HG03159 (cell line): ENCODE measurements around the gene CFTR.
"Not testable (repeated sequence)": the region's sequence is repeated elsewhere in the genome, so short reads cannot be mapped to it uniquely, and the experiment has no call there.

Experiments
- ATAC-seq: cut with Tn5 transposase; IDR thresholded peaks from one replicate; pipeline ENCODE4 v1.9.1; 2021; ENCODE audit warnings: mild to moderate bottlenecking, moderate library complexity; ENCODE audit not compliant: unreplicated experiment

The CFTR gene

DNA sequence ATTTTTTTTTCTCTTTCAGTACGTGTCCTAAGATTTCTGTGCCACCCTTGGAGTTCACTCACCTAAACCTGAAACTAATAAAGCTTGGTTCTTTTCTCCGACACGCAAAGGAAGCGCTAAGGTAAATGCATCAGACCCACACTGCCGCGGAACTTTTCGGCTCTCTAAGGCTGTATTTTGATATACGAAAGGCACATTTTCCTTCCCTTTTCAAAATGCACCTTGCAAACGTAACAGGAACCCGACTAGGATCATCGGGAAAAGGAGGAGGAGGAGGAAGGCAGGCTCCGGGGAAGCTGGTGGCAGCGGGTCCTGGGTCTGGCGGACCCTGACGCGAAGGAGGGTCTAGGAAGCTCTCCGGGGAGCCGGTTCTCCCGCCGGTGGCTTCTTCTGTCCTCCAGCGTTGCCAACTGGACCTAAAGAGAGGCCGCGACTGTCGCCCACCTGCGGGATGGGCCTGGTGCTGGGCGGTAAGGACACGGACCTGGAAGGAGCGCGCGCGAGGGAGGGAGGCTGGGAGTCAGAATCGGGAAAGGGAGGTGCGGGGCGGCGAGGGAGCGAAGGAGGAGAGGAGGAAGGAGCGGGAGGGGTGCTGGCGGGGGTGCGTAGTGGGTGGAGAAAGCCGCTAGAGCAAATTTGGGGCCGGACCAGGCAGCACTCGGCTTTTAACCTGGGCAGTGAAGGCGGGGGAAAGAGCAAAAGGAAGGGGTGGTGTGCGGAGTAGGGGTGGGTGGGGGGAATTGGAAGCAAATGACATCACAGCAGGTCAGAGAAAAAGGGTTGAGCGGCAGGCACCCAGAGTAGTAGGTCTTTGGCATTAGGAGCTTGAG lies at the start of gene CFTR:
Gene CFTR, plus strand, starts transcription at position 801 of the 830 bp plus-strand sequence. CDS start 70 bp downstream, outside the sequence.
- no peak for ATAC-seq

DNA sequence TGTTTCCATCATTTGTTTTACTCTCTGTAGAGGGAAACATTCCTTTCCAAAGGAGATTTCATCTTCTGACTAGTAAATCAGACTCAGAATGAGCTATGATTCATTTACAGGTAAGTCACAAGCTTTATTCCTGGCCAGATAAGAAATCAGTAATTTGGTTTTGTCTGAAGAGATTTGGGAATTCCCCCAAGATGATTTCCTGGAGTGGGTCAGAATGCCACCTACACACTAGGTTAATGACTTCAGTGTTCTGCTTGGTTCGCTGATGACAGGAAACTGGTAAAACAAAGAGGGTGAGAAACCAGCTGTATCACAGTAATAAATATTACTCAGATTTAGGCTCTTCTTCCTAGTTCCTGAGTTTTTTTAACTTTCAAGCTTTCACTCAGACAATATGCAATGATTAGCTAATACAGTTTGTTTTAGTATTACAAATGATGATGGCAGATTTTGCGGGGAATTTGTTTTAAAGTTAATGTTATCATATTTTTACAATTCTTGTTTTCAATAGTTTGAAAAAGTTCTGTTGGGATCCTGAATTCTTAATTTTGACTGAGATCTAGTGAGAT lies 44.3 kb upstream of the CFTR start:
- peak; percentile 95 for ATAC-seq

DNA sequence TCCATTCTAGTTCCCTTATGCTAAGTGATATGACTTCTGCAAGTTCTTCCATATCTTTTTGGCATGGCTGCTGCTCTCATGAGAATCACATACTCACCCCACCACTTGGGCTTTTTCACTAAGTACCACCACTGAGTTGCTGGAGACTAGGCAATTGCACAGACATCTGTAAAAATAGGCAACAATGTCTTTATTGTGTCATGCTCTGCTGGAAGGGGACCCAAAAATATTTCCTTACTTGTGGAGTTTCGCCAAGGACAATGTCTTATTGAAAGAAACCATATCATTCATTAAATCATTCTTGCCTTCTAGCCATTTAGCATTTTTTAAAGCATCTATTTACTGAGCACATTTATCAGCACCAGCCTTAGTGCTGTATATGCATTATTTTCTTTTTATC lies 35.2 kb upstream of the CFTR start:
- no peak for ATAC-seq

DNA sequence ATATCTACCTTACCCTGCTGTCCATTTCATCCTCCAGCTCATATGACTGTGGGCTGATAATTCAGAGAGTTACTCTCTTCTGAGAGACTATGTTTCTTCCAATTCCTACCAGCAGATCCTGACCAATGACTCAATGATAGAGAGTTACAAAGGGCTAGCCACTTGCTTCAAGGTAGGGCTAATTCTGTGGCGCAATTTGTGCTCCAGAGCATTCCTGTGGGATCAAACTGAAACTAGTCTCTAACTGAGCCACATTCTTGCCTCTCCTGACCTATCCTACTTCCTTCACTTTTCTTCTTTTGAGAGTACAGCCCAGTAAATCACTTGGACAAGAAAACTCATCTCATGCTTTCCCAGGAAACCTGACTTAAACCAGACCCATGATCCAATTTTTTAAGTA lies 34.6 kb upstream of the CFTR start:
- no peak for ATAC-seq

DNA sequence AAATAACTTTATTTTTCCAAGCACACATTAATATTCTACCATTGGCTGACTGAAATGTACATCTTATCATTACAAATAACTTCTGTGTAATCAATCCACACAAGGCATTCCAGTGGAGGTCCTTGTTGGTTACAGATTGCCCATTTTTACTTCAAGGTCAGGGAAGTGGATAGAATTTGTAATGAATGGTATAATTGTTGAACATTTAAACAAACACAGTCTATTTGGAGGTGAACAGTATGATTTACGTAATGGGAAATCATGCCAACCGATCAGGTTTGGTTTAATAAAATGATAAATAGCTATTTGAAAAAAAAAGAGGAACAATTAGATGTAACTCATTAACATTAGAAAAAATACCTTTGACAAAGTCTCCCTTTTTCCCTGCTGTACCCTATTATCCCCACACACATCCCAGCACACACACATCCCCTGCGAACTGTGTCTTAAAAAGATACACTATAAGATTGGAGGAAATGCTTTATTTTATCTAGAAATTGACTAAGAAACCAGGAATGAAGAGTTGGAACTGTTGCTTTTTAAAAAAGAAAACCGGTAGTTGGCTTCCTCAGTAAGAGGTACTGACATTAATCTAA lies 33.5 kb upstream of the CFTR start:
- ATAC-seq, result no peak

DNA sequence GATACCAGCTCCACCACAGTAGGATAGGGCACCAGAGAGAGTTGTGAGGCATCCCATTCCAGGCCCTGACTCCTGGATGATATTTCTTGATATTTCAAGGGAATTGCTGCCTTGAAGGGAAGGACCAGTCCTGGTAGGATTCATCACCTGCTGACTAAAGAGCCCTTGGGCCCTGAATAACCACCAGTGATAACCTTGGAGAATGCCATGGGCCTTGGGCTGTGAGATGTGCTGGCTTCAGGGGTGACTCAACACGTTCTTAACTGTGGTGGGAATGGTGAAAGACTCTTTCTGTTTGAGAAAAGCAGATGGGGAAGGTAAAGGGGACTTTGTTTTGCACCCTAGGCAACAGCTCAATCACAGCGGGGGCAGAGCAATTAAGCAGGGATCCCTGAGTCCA lies 31.2 kb upstream of the CFTR start:
- ATAC-seq, result no peak

DNA sequence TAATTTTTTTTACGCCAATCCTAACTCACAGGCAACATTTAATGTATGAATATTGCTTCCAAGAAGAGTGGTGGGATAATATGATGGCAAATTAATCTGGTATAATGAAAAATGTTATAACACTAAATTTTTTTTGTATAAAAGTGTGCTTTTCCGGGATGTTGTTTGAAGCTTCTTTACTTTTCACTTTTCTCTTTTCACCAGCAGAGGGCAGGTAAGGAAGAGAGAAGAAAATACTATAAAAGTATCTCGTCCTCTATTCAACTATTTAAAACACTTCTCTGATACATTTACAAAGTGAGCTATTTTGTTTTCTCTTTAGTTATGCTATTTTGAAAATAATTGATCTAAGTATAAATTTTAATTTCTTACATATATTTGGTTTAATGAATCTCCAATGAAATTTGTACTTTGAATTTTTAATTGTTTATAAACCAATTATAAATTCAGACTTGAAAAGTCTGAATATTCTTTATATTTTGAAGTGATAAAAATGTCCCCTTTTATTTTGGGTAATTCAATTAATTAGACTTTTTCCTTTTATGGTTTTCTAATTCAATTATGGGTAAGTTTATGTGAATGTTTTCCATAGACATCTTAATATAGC lies 20.7 kb upstream of the CFTR start:
- ATAC-seq, result peak; percentile 60

DNA sequence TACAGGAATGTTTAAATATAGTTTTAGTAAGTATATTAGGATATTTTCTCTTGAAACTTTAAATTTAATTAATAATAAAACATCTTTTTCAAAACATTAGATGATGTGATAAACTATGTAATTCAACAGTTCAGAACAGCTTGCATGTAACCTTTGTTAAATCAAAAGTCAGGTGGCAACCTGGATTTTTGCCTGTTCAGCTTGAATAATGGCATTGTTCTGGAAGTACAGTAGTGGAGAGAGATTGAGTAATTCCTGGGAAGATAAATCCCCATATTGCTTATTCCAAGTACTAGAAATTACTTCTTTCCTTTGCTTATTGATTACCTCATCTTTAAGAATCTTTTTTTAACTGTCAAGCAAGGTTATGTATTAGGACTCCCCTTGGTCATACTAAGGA lies 20.1 kb upstream of the CFTR start:
- ATAC-seq, result no peak

DNA sequence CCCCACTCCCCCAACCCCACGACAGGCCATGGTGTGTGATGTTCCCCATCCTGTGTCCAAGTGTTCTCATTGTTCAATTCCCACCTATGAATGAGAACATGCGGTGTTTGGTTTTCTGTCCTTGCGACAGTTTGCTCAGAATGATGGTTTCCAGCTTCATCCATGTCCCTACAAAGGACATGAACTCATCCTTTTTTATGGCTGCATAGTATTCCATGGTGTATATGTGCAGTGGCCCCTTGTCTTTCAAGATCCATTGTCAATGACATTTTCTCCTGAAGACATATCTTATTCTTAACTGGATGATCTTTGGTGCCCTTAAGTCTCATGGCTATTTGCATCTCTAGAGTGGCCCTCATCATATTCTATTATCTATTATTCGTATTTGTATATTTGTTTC lies 19.0 kb upstream of the CFTR start:
- ATAC-seq, result not testable (repeated sequence)

DNA sequence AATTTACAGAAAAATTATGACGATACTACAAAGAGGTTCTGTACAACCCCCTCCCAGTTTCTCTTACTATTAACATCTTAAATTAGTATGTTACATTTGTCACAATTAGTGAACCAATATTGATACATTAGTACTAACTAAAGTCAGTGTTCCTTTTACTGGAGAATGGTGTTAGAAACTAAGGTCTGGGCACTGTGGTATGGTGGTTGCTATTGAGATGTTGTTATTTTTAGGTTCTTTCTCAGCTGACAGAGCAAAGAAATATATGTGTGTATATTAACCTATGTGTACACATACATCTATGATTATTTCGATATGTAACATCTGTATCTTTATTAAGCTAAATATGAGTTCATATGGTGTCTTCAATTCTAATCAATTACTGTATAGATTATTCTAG lies 11.7 kb upstream of the CFTR start:
- ATAC-seq, result no peak

DNA sequence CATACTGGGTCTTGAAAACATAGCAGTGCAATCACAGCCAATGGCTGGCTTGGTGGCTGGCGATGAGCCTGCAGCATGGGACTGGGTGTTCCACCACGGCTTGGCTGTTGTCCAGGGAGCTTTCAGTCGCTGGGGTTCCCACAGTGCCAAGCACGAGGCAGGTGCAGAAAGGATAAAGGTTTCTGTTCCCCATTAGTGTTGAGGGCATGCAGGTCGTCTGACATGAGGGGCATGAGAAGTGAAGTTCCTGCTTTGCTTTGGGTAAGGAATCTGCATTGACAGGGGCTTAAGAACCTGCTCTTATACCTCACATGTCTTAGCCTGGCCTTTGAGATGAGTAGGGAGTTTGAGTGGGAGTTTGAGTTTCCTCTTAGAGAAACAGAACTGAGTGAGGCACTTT lies 9.0 kb upstream of the CFTR start:
- ATAC-seq, result no peak

DNA sequence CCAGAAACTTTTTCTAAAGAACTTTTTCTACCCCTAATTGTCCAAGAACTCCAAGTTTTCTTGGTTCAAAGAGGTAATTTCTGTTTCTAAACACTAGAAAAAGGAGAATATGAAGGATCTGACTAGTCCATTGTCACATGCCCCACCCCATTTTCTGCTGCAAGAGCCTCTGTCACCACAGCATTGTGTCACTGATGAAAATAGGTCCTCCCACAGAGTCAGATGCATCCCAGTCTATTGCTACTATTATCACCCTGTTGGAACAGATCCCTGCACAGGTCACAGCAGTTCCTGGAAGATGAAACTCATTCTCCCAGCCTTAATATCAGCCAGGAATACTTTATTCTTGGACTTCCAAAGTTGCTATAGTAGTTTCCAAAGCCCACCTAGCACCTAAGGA lies 7.5 kb upstream of the CFTR start:
- no peak for ATAC-seq

DNA sequence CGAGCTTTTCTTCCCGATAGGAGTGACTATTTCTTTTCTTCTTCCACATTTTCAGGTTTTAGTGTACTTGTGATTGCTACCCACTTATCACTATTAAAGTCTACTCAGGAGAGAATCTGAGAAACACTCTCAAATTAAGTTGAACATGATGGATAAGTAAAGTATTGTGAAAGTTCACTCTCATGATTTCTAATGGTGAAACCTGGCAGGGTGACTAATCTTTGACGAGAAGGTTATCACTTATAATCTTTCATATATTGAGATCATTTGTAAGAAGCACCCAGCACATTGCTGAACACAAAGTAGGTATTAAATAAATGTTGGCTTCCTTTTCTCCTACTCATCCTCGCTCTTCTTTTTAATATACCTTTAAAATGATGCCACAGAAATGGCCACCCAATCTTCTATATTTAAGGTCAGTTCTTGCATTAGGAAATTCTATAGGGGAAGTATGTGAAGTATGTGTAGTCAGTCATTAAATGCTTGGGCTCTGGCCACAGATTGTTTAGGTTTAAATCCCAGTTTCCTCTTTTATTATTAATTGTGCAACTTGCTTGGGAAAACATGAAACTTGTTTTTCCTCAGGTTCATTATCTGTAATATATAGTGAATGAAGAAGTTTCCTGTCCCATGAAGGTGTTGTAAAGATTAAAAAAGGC lies 3.1 kb upstream of the CFTR start:
- ATAC-seq, result no peak

DNA sequence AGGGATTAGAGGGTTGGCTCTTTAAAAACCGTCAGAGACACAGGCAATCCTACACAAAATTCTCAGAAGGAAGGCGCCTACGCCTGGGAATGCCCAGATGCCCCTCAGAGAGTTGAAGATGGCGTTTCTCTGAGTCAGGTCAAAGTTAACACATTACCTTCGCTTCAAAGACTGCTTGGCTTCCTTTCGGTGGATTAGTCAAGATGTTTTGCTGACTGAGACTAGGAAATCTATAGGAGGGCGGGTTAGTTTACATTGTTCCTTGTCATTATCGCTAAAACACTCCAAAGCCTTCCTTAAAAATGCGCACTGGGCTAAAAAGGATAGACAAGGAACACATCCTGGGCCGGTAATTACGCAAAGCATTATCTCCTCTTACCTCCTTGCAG lies 995 bp upstream of the CFTR start:
- no peak for ATAC-seq

DNA sequence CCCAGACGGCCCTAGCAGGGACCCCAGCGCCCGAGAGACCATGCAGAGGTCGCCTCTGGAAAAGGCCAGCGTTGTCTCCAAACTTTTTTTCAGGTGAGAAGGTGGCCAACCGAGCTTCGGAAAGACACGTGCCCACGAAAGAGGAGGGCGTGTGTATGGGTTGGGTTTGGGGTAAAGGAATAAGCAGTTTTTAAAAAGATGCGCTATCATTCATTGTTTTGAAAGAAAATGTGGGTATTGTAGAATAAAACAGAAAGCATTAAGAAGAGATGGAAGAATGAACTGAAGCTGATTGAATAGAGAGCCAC lies 184 bp downstream of the CFTR start:
- no peak for ATAC-seq

DNA sequence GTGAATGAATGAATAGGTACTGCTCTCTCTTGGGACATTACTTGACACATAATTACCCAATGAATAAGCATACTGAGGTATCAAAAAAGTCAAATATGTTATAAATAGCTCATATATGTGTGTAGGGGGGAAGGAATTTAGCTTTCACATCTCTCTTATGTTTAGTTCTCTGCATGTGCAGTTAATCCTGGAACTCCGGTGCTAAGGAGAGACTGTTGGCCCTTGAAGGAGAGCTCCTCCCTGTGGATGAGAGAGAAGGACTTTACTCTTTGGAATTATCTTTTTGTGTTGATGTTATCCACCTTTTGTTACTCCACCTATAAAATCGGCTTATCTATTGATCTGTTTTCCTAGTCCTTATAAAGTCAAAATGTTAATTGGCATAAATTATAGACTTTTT lies 1.2 kb downstream of the CFTR start:
- no peak for ATAC-seq

DNA sequence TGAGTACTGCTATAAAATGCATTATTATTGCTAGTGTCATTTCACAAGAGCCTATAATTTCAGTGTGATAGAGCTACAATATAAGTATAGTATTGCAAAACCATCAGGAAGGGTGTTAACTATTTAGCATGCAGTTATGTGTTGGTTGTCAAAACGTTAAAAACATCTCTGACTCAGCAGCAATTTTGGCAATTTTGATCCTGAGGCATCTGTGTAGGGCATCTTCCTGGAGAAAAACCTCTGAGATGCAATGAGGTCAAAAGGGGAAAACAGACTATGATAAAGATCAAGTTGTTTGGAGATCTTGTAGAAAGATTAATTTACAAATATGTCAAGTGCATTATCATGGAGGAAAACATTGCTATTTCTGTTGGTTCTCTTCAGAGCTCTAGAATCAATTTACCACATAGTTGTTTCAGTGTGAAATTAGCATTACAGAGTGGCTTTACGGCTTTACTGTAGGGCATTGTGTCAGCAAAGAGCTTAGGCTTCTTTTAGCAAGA lies 5.3 kb downstream of the CFTR start:
- ATAC-seq, result no peak

DNA sequence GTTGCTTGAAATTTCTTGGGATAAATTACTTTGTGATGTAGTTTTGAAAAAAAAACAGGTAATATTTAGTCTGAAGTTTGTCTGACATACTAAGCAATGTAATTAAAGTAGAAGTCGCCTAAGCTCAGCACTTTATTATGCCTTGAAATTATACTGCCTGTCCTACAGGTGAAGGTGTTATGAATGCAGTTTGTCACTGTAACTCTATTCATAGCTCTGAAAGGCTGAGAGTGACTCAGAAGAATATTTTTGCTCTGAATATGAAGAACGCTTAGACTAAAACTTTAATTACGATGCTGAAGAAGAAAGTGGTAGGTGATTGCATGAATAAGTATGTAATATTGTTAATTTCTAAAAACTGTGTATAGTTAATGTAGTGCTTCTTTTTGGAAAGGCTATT lies 9.2 kb downstream of the CFTR start:
- no peak for ATAC-seq

DNA sequence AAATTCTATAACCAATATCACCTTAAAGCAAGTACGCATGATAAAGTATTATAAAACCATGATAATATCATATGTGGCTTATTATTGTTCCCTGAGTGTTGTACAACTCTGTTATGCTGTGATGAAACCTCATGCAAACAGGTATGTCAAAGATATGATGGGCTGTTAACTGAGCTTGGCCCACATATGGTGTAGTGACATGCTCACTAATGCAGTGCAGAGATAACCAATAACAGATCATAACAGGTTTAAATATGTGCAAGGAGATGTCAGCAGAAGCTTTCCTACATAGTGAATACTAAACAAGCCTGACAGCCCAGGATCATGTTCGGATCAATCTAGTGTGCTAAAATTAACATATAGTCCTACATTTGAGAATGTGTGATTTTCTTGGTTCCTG lies 9.6 kb downstream of the CFTR start:
- no peak for ATAC-seq

DNA sequence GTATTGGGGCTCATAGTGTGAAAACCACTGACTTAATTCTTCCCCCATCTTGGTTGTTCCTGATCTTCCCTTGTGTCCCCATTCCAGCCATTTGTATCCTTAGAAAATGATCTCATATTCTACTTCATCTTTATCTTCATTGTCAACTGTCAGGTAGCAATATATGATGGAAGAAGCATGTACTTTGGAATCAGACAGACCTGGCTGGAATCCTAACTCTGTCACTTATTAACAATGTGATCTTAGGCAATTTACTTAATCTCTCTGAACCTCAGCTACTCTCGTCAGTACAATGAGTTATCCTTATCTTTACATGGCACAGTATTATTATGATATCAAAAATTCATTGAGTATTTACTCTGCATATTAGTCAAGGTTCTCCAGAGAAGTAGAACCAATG lies 10.1 kb downstream of the CFTR start:
- ATAC-seq, result no peak

DNA sequence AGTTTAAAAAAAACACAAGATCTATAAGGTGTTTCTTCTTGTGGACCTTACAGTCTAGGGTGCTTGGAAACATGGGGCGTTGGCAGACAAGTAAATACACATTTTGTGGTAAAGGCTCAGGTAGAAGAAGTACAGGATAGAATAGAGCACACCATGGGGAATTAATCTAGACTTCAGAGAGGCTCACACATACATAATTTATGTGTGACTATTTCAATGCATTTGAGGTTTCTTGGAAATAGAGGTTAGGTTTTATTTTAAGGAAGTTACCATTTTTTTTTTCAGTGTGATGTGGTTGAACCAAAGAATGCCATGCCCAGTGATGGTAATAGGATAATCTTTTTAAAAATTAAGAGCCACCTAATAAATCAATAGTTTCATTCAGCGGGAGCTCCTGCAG lies 12.8 kb downstream of the CFTR start:
- no peak for ATAC-seq
